ENCODE measurements around the gene METRNL. TPM values are rescaled to one million over a fixed set of nuclear protein-coding genes. Genes with fewer than 3 reads are reported as not detected.
"Not testable (repeated sequence)": the region's sequence is repeated elsewhere in the genome, so short reads cannot be mapped to it uniquely, and the experiment has no call there.

The METRNL gene
- total RNA-seq, 1 donor from 2014 or later = 4.7 TPM

DNA sequence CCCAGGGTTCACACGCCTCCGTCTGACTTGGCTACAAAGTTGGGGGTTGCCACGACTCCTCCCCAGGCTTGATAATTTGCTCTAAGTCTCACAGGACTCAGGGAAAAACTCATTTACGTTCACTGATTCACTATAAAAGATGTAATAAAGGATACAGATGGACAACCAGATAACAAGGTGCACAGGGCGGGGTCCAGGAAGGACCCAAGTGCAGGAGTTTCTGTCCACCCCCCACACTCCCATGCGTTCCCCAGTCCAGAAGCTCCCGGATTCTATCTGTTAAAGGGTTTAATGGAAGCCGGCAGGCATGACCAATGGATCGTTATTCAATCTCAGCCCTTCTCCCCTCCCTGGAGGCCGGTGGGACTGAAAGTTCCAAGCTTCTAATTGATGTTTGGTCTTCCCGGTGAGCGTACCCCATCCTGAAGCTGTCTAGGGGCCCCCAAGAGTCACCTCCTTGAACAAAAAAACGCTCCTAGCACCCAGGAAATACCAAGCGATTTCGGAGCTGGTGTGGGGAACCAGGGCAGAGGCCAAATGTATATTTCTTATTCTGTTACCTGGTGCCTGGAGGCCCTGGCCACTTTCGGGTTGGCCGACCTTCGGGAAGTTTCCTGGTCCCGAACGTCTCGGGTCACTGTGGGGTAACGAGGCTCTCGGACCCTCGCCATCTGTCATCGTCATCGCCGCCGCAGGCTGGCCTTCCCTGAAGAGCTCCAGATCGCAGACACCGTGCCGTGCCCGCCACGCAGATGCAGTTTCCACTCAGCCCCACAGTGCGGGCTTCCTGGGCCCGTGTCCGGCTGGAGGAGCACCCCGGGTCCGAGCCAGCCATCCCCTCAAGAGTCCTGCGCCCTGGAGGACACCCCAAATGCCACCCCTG lies 13.5 kb upstream of the METRNL start:
- DNase-seq (ENCODE audit: low spot score) = no peak
- ATAC-seq = no peak

DNA sequence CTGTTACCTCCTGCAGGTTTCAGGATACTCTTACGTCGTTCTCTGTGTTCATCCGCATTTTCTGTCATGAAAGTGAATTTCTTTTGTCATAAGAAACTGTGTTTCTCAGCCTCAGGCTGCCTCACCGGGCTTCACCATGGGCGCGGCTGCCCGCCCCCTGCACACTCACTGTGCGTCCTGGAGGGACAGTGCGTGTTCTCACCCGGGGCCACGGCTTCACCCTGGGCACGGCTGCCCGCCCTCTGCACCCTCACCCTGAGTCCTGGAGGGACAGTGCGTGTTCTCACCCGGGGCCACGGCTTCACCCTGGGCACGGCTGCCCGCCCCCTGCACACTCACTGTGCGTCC lies 12.9 kb upstream of the METRNL start:
- DNase-seq (ENCODE audit: low spot score); ATAC-seq: not testable (repeated sequence)

DNA sequence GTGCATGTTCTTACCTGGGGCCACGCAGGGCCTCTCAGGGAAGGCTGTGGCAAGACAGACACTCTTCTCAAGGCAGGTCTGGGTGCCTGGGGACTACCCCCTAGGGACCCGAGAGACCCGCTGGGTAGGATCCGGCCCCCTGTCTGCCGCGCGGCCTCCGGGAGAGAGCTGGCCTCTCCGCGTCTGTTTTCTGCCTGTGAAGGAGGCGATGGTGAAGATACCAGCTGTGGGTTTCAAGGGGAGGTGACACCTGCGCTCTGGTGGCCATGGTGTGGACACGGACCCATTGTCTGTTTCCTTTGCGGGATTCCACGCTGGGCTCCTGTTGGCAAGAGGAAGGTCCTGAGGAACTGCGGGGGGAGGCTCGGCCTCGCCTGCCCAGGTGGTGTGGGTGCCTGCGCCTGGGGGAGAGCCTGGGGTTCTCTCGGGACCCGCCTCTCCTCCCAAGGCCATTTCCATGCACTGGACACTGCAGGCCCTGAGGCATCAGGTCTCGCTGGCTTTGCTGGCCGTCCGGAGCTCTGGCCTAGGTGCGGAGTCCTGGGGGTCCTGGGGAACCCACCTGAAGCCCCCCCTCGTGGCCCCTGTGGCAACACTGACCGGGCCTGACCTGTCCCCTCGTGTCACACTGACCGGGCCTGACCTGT lies 12.2 kb upstream of the METRNL start:
- ATAC-seq = no peak

DNA sequence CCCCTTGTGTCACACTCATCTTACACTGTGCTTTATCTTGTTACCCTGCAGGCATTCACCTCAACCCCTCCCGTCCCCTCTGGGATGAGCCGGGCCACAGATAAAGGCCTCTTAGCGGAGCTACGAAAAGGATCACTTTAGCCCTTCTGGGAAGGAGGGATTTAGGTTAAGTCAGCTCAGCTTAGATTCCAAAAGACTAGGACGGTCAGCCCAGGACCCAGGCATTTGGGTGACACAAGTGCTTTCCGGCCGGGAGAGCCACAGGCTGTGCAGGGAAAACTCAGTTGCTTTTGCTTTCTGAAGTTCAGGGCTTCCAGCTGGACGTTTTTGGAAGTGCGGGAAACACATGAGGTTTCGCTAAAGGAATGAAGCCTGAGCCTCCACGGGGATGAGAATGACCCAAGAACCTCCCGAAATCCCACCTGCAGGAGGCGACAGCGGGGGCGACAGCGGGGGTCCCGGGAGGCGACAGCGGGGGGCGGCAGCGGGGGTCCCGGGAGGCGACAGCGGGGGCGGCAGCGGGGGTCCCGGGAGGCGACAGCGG lies 11.6 kb upstream of the METRNL start:
- ATAC-seq (no peak), DNase-seq (ENCODE audit: low spot score) (no peak)

More for the DNA sequence above, 12.2 kb upstream of the METRNL start:
- DNase-seq (ENCODE audit: low spot score) = no peak

DNA sequence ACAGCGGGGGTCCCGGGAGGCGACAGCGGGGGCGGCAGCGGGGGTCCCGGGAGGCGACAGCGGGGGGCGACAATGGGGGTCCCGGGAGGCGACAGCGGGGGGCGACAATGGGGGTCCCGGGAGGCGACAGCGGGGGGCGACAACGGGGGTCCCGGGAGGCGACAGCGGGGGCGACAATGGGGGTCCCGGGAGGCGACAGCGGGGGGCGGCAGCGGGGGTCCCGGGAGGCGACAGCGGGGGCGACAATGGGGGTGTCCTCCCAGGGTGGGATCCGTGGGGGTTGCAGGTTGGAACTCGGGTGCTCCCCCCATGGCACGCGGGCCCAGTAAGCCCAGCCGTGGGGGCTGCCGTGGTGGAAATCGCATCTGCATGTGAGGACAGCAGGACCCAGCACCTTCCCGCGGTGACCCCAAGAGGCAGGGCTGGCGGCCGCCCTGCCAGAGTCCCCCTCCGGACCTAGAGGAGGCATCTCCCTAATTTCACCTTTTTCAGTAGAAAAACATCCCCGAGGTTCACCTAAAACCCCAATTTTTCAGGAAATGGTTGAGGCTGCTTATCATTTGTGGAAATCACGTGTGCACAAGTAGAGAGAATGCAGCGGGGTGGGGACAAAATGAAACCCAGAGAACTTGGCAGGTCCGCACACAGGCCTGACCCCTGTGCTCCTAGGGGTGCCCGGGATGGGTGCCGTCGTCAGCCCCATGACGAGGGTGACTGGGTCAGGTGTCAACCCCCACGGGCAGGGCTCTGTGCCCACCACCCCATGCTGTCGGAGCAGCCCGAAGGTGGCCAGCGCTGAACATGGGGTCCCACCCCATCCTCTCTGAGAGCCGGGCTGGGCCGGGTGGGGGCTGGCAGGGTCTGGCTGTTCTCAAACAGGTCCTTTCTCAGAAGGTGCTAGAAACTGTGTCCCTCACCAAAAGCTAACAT lies 10.5 kb upstream of the METRNL start:
- DNase-seq (ENCODE audit: low spot score) = no peak

DNA sequence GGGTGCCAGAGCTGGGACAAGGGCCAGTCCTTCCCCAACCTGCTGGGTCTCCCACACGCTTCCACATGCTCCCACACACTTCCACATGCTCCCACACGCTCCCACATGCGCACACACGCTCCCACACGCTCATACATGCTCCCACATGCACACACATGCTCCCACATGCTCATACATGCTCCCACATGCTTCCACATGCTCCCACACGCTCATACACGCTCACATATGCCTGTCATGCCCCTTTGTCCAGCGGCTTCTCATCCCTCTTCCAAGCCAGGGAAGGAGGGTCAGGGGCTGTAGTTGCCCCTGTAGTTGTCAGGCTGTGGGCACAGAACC lies 9.9 kb upstream of the METRNL start:
- no peak for ATAC-seq
- no peak for DNase-seq (ENCODE audit: low spot score)

More for the DNA sequence above, 10.5 kb upstream of the METRNL start:
- ATAC-seq = no peak

DNA sequence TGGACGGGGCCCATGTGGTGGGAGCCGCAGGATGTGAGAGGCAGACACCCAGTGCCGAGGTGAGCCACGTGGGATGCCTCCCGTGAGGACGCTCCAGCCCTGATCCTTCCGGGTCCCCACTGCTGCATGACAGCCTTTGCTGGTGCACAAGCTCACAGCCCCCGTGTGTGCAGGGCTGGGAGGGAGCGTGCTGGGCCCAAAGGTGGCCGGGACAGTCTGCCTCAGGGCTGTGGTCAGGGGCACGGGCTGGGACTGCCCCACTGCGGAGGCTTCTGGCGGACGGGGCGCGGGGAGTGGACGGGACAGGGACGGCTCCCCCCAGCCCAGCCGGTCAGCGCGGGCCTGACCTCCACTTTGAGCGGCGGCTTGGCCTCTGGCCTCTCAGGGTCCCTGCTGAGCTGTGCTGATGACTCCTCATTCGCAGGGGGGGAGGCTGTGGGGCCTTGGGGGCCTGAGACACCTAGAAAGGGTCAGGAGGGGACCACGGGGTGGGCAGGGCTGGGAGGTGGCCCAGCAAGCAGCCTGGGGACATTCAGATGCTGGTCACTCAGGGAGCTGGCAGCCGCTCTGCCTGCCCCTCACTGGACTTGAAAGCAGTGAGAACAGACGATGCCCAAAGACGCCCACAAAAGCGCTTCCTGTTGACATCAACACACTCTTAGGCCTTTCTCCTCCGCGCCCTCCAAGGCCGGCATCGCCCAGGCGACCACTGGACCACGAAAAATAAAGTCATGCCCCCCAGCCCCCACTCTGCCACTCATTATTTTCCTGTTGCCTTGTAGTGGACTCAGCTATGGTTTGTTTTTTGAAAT lies 9.3 kb upstream of the METRNL start:
- DNase-seq (ENCODE audit: low spot score) = no peak

DNA sequence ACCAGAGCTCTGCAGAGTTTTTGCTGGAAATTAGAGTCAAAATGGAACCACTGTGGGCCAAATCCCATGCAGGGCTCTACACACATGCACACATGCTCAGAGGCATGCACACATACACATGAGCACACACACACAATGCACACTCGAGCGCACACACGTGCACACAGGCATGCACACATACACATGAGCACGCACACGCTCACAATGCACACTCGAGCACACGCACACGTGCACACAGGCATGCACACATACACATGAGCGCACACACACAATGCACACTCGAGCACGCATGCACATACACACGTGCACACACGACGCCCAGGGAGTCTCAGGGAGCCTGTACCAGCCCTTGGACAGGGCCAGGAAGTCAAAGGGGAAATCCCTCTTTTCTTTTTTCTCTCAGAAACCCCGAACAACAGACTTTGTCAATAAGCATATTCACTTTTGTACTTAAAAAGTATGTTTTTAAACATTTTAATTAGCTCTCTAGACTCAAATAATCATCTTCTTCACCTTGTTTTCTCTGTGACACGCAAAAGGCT lies 8.5 kb upstream of the METRNL start:
- DNase-seq (ENCODE audit: low spot score) (no peak), ATAC-seq (no peak)

More for the DNA sequence above, 9.3 kb upstream of the METRNL start:
- ATAC-seq = no peak

DNA sequence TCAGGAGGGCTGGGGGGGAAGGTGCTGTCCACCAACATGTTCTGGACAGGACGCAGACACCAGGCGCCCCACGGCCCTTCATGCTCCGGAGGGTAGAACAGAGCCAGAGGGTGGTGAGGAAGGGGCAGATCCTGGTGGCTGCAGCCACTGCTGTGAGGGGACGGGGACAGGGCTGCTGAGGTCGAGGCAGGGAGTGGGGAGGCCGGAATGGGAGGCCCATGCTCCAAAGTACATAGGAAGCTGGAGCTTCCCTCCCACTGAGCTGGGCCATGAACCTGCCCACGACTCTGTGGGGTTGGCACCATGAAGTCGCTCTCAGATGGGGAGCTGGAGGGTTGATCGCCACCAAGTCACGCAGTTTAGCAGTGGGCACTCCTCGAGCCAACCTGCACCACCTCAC lies 8.0 kb upstream of the METRNL start:
- ATAC-seq (no peak), DNase-seq (ENCODE audit: low spot score) (no peak)

DNA sequence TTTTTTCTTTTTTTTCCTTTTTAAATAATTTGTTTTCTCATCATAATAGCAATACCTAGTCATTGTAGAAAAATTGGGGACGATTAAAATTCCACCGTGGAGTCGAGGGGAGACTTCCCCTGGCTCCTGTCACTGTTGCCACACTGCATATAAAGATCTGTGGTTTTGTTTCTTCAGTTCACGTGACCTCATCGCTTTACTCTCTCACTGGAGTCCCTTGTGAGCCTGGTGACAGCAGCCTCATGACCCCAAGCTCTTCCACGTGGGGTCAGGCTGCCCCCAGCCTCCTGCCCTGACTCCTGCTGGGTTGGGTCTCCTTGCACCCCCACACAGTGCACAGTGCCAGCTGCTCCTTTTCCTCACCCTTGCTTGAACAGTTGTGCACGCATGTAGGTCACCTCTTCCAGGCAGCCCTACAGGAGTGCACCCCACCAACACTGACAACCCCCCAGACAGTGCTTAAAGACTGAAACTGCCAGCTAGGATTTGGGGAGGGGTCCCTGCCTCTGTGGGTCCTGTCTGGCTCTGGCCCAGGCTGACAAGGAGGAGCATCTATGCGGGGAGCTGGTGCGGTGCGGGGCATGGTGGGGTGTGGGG lies 7.3 kb upstream of the METRNL start:
- DNase-seq (ENCODE audit: low spot score) = no peak

DNA sequence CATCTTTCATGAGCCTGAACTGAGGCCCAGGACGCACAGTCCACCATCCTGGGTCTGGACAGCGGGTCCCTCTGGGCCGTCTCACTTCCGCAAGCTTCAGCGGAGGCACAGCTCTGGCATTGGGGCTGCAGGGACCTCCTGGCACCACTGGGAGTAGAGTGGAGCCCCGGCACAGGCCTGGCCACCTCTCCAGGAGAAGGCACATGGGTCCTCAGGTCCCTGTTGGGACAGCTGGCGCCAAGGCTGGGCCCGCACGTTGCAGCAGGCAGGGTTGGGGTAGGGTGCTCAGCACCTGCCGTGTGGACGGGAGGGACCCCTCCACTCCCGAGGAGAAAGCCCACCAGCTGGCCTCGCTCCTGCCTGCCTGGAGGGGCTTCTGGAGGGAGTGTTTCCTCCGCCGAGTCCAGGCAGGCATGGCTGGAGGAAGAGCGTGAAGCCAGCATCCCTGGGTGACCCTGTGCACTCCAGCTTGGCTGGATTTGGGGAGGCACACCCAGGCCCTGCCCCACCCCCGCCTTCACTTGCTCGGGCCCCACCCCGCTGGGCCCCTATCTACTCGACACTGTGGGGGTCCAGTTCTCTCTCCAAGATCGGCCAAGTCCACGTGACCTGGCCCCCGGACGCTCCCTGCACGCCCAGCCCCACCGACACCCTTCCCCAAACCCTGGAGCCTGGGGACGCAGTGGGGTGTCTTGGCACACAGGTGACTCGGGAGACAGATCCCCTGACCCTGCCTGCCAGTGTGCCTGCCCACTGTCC lies 6.6 kb upstream of the METRNL start:
- ATAC-seq (no peak), DNase-seq (ENCODE audit: low spot score) (no peak)

More for the DNA sequence above, 7.3 kb upstream of the METRNL start:
- ATAC-seq = no peak

DNA sequence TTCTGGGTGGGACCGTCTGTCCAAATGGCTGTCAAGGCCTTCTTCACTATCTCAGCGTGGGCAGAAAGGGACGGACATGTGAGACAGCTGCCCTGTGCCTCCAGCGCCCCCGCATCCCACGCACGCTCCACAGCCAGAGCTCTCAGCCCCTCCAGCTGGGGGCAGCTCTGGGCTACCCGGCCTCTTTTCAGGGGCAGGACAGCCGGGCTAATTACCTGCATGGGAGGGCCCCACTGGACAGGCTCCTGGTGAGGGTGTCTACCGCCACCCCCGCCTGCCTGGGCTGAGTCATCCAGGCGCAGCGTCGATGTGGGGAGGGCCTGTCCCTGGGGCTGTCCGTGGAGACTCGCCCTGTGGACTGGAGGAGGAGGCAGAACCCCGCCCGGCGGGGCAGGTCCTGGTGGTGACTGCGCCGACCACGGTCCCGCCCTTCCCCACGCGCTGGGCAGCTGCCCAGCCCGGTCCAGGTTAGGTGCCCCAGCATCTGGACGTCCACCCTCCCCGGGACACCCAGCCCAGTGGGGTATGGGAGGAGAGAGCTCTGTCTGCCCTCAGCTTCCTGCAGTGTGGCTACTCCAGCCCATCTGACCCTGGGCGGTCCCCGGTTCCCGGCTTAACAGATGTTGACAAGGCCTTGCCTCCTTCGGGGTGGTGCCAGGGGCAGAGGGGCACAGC lies 5.9 kb upstream of the METRNL start:
- DNase-seq (ENCODE audit: low spot score) (no peak), ATAC-seq (no peak)

DNA sequence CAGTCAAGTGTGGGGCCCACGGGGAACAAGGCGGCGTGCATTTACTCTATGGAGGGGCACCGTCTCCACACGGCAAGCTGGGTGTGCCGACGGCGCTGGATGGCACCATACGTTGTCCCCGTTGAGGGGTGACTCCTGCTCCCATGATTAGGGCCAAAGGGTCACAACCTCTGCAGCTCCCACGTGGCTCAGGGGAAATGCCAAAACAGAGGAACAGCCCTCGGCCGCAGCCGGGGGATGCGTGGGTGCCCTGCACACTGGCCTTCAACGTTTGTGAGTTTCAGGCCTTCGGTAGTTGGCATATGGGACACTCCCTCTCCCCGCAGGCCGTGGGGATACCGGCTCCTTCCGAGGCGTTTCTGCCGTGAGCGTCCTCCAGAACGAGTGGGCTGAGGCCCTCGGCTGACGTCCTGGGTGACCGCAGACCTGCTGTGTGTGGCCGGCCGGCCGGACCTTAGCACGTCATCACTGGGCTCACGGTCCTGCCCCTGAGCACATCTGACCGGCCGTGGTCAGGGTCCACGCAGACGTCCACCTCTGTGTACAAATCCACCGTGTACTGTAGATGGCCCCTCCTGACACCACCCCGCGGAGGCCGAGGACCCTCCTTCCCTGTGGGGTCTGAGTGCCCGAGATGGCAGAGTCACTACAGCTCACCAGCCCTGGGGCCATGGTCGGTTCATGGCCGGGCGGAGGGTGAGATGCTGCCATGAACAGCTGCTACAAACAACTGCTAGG lies 4.8 kb upstream of the METRNL start:
- DNase-seq (ENCODE audit: low spot score) (no peak), ATAC-seq (no peak)

DNA sequence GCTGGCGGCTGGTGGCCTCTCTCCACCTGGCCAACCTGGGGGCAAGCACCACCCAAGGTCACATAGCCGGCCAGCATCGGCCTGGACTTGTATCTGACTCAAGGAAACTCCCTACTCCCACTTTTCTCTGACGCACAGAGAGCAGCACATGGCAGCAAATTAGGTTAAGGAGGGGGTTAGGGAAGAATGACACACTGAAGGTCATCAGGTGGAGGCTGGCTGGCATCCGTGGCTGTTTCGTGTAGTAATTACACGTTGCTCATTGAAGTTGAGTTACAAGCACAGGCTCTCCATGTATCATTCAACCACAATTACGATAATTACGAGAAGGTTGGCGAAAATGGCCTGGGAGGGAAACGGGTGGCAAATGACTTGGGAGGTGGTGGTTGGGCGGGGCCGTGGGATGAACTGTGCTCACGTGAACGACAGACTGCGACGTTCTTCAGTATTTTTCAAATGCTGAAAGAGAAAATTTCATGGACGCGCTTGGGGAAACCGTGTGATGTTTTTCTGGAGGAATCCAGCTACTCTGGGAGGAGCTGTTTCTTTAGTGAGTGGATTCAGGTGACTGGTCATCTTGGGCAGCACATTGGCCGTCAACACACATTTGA lies 4.0 kb upstream of the METRNL start:
- DNase-seq (ENCODE audit: low spot score) (no peak), ATAC-seq (no peak)

DNA sequence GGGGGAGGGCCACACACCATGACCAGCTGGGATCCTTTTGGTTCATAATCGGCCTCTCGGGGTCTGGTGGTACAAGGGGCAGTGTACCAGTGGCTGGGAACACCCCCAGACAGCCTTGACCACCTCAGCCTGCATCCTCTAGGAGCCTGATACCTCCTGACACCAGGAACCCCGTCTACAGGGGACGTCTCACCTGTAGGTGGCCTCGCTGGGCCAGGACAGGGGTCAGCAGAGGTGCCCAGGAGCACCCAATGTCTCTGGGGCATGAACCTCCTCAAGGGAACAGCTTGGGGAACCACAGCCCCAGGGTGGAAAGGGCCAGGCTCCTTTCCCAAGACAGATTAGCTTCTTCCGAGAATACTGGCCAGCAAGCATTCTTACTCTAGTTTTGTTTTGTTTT lies 2.5 kb upstream of the METRNL start:
- DNase-seq (ENCODE audit: low spot score) = no peak
- no peak for ATAC-seq

DNA sequence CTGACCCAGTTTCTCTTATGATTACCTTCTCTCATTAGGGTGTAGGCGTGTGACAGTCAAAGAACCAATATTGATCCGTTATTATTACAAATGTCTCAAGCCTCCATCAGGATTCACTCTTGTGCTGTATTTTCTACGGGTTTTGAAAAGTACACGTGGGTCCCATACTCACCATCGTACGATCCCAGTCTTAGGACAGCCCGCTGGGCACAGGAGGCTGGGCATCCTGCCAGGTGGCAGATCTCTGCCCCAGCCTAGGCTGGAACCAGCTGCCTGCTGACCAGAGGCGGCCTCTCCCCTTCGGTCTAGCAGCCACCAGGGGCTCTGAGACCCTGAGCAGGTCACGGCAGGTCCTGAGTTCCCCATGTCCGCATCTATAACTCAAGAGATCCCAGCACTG lies 2.0 kb upstream of the METRNL start:
- ATAC-seq (peak; percentile 12), DNase-seq (ENCODE audit: low spot score) (no peak)

DNA sequence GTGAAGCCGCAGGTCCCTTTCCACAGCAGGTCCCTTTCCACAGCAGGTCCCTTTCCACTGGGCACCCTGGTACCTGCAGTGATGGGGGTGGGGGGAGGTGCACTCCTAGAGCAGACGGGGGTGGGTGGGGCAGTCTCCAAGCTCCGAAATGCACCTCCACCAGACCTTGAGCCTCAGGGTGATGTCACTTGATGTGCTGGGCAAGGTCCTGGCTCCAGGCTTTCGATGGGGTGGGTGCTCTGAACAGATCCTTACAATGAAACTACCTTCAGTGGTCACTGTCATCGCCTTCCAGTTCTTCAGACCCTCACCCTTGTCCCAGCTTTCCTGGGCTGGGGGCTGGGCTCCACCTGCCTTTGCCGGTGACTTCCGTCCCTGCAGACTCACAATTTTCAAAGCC lies 1.5 kb upstream of the METRNL start:
- ATAC-seq (no peak), DNase-seq (ENCODE audit: low spot score) (no peak)
